ENCODE data around the gene MAGI2. TPM values are rescaled to one million over a fixed set of nuclear protein-coding genes. Genes with fewer than 3 reads are reported as not detected.

Gene MAGI2
- total RNA-seq, 1 donor from 2014 or later, result 51.3 TPM

GRCh38 chr7:78684201-78684600, 769.3 kb downstream of the MAGI2 start:
- intact Hi-C loops (cut with DNase I), result no loop called here
- no peak for ATAC-seq
- no peak for DNase-seq (ENCODE audit: low spot score)

- intact Hi-C loops (cut with DNase I), result no loop called here
- no peak for ATAC-seq
- no peak for DNase-seq (ENCODE audit: low spot score)
Measured at GRCh38 chr7:78683566-78683965, 769.9 kb downstream of the MAGI2 start.

GRCh38 chr7:78679112-78679876, 774.2 kb downstream of the MAGI2 start:
- intact Hi-C loops (cut with DNase I), result no loop called here
- no peak for DNase-seq (ENCODE audit: low spot score)
- no peak for ATAC-seq

GRCh38 chr7:78677391-78677790, 776.1 kb downstream of the MAGI2 start:
- intact Hi-C loops (cut with DNase I), result no loop called here
- DNase-seq (ENCODE audit: low spot score) (no peak), ATAC-seq (no peak)

- no peak for ATAC-seq
- DNase-seq (ENCODE audit: low spot score), result no peak
- intact Hi-C loops (cut with DNase I), result no loop called here
Measured at GRCh38 chr7:78675511-78675910, 778.0 kb downstream of the MAGI2 start.

- ATAC-seq (no peak), DNase-seq (ENCODE audit: low spot score) (no peak)
- intact Hi-C loops (cut with DNase I), result no loop called here
Measured at GRCh38 chr7:78673272-78673671, 780.2 kb downstream of the MAGI2 start.

GRCh38 chr7:78662939-78663338, 790.5 kb downstream of the MAGI2 start:
- ATAC-seq, result no peak
- no peak for DNase-seq (ENCODE audit: low spot score)
- intact Hi-C loops (cut with DNase I), result no loop called here

GRCh38 chr7:78649976-78650375, 803.5 kb downstream of the MAGI2 start:
- ATAC-seq (no peak), DNase-seq (ENCODE audit: low spot score) (no peak)
- intact Hi-C loops (cut with DNase I), result no loop called here

- DNase-seq (ENCODE audit: low spot score), result no peak
- intact Hi-C loops (cut with DNase I), result no loop called here
- no peak for ATAC-seq
Measured at GRCh38 chr7:78649236-78649635, 804.2 kb downstream of the MAGI2 start.

GRCh38 chr7:78642751-78643150, 810.7 kb downstream of the MAGI2 start:
- ATAC-seq (no peak), DNase-seq (ENCODE audit: low spot score) (no peak)
- intact Hi-C loops (cut with DNase I), result no loop called here

GRCh38 chr7:78638364-78638763, 815.1 kb downstream of the MAGI2 start:
- intact Hi-C loops (cut with DNase I), result no loop called here

GRCh38 chr7:78636727-78637126, 816.7 kb downstream of the MAGI2 start:
- intact Hi-C loops (cut with DNase I), result no loop called here

More at GRCh38 chr7:78638364-78638763, 815.1 kb downstream of the MAGI2 start:
- ATAC-seq (no peak), DNase-seq (ENCODE audit: low spot score) (no peak)

GRCh38 chr7:78635026-78635793, 818.3 kb downstream of the MAGI2 start:
- intact Hi-C loops (cut with DNase I), result no loop called here
- ATAC-seq (no peak), DNase-seq (ENCODE audit: low spot score) (no peak)

More at GRCh38 chr7:78636727-78637126, 816.7 kb downstream of the MAGI2 start:
- ATAC-seq (no peak), DNase-seq (ENCODE audit: low spot score) (no peak)

- intact Hi-C loops (cut with DNase I), result no loop called here
- ATAC-seq (no peak), DNase-seq (ENCODE audit: low spot score) (no peak)
Measured at GRCh38 chr7:78634093-78634492, 819.4 kb downstream of the MAGI2 start.

GRCh38 chr7:78620920-78621319, 832.5 kb downstream of the MAGI2 start:
- ATAC-seq (no peak), DNase-seq (ENCODE audit: low spot score) (no peak)
- intact Hi-C loops (cut with DNase I), result no loop called here

- intact Hi-C loops (cut with DNase I), result no loop called here
- DNase-seq (ENCODE audit: low spot score), result no peak
- ATAC-seq, result no peak
Measured at GRCh38 chr7:78616539-78616938, 836.9 kb downstream of the MAGI2 start.

- ATAC-seq (no peak), DNase-seq (ENCODE audit: low spot score) (no peak)
- intact Hi-C loops (cut with DNase I), result no loop called here
Measured at GRCh38 chr7:78609281-78609680, 844.2 kb downstream of the MAGI2 start.

- intact Hi-C loops (cut with DNase I), result no loop called here
- no peak for ATAC-seq
- DNase-seq (ENCODE audit: low spot score), result no peak
Measured at GRCh38 chr7:78607099-78607498, 846.4 kb downstream of the MAGI2 start.

GRCh38 chr7:78605119-78605518, 848.3 kb downstream of the MAGI2 start:
- no peak for ATAC-seq
- DNase-seq (ENCODE audit: low spot score), result no peak
- intact Hi-C loops (cut with DNase I), result no loop called here

- DNase-seq (ENCODE audit: low spot score) (no peak), ATAC-seq (no peak)
- intact Hi-C loops (cut with DNase I), result no loop called here
Measured at GRCh38 chr7:78601728-78602127, 851.7 kb downstream of the MAGI2 start.
